ENCODE results near the gene NTF4.

The NTF4 gene

DNA sequence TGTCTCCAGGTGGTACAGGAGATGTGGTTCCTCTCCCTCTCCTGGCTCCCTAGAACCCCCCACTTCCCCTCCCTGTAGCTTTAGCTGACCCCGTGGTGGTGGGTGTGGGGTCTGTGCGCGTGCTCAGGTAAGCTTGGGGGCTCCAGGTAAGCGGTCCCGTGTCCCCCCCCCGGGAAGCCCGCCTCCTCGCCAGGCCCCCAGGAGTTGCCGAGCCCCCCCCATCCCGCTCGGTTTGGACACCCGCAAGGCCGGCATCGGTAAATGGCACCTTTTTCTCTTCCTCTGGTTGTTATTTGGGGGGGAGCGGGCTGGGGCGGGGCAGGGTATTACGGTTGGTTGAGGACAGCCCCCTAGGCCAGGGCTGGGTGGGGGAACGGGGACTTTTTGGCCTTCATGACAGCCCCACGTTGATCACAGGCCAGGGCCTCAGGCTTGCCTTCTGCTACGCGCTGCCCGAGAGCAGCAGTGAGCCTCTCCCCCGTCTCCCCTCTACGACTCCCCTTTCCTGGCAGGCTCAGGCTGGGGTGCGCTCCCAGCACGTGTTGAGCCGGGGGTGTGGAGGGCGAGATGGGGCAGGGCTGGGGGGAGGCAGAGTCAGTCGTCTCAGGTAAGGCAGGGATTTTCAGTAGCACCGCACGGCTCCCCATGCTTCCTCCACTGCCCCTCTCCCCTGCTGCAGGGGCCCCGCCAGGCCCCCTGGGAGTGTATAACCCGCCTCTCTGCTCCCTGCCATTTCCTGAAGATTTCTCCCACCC is 38.9 kb upstream of the NTF4 start:
- Mint-ChIP-seq H3K9me3 (no peaks in the 10 kb centered on the region), H3K27me3 (ENCODE audit: low read depth) (no peaks in the 10 kb centered on the region), H3K4me3 (peak overlapping the region in 1 of 3 experiments; percentile 54), H3K27ac (peak overlapping the region in 1 of 3 experiments; percentile 89), H3K36me3 (ENCODE audit: low read depth) (peaks cover 66% of the 10 kb centered on the region), H3K4me1 (peaks cover 12% of the 10 kb centered on the region)
- TF ChIP-seq, protein P1, sequence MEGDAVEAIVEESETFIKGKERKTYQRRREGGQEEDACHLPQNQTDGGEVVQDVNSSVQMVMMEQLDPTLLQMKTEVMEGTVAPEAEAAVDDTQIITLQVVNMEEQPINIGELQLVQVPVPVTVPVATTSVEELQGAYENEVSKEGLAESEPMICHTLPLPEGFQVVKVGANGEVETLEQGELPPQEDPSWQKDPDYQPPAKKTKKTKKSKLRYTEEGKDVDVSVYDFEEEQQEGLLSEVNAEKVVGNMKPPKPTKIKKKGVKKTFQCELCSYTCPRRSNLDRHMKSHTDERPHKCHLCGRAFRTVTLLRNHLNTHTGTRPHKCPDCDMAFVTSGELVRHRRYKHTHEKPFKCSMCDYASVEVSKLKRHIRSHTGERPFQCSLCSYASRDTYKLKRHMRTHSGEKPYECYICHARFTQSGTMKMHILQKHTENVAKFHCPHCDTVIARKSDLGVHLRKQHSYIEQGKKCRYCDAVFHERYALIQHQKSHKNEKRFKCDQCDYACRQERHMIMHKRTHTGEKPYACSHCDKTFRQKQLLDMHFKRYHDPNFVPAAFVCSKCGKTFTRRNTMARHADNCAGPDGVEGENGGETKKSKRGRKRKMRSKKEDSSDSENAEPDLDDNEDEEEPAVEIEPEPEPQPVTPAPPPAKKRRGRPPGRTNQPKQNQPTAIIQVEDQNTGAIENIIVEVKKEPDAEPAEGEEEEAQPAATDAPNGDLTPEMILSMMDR (IDR thresholded peaks at IDR 0.05; ENCODE audit: unreplicated experiment in 3 of 3), result no peak

DNA sequence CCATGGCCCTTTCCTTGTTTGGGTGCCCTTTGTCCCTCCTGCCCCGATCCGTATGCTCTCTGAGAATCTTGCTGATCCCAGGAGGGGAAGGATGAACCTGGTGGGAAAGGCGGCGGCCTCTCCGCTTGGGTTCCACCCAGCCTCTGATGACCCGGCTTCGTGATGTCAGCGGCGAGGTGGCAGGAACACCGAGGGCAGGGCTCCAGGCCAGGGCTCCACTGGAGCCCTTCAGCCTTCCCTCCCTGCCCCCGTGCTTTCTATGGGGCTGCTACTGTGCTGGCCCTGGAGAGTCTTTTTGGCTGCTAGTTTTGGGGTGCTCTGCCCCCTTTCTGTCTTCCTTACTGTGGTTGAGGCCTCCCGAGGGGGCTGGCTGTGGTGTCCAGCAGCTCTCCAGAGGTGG is 37.7 kb upstream of the NTF4 start:
- no peak overlapping the region for H3K4me3 Mint-ChIP-seq
- H3K27me3 Mint-ChIP-seq (ENCODE audit: low read depth), result no peaks in the 10 kb centered on the region
- H3K36me3 Mint-ChIP-seq (ENCODE audit: low read depth), result peaks cover 72% of the 10 kb centered on the region
- peak overlapping the region in 1 of 3 experiments; percentile 81 for H3K27ac Mint-ChIP-seq
- no peaks in the 10 kb centered on the region for H3K9me3 Mint-ChIP-seq
- TF ChIP-seq, protein P1 (IDR thresholded peaks at IDR 0.05; ENCODE audit: unreplicated experiment in 3 of 3), result no peak
- peaks cover 12% of the 10 kb centered on the region for H3K4me1 Mint-ChIP-seq

DNA sequence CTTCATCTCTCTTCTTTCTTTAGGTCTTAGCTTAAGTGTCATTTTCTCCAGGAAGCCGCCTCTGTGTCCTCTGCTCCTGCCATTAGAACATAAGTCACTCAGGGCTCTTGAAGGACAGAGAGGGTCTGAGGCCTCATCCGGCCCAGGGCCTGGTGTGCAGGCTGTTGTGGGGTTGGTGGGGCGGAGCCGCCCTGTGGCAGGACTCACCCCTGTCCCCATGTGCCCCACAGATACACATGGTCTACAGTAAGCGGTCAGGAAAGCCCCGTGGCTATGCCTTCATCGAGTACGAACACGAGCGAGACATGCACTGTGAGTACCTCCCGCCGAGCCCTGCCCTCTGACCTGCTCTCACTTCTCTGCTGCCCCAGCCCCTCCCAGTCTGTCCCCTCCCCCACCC is 36.5 kb upstream of the NTF4 start:
- peaks cover 63% of the 10 kb centered on the region for H3K36me3 Mint-ChIP-seq (ENCODE audit: low read depth)
- no peaks in the 10 kb centered on the region for H3K27me3 Mint-ChIP-seq (ENCODE audit: low read depth)
- peak overlapping the region in 1 of 3 experiments; percentile 22 for H3K27ac Mint-ChIP-seq
- no peak overlapping the region for H3K4me3 Mint-ChIP-seq
- no peaks in the 10 kb centered on the region for H3K9me3 Mint-ChIP-seq
- TF ChIP-seq, protein P1 (IDR thresholded peaks at IDR 0.05; ENCODE audit: unreplicated experiment in 3 of 3), result no peak
- H3K4me1 Mint-ChIP-seq, result peaks cover 12% of the 10 kb centered on the region

DNA sequence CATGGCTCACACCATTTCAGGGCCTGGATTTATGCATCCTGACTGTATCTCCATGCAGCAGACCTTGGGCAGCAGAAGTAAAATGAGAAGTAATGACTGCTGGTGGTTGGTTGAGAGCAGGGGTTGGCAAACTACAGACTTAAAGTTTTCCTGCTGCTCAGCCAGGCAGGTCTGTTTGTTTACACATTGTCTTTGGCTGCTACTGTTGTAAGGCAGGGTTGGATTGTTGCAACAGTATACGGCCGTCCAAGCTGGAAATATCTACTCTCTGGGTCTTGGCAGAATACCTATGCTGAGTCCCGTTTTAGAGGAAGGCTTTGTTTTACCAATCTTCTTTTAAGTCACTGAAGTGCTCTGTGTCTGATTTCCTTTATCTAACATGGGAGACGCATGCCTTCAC is 34.2 kb upstream of the NTF4 start:
- peaks cover 15% of the 10 kb centered on the region for H3K4me1 Mint-ChIP-seq
- H3K27me3 Mint-ChIP-seq (ENCODE audit: low read depth), result no peaks in the 10 kb centered on the region
- TF ChIP-seq, protein P1 (IDR thresholded peaks at IDR 0.05; ENCODE audit: unreplicated experiment in 3 of 3), result no peak
- no peak overlapping the region for H3K27ac Mint-ChIP-seq
- H3K9me3 Mint-ChIP-seq, result no peaks in the 10 kb centered on the region
- no peak overlapping the region for H3K4me3 Mint-ChIP-seq
- H3K36me3 Mint-ChIP-seq (ENCODE audit: low read depth), result peaks cover 71% of the 10 kb centered on the region

GRCh38 chr19:49097453-49098288 is 33.1 kb upstream of the NTF4 start:
- no peak overlapping the region for H3K27ac Mint-ChIP-seq
- TF ChIP-seq, protein P1 (IDR thresholded peaks at IDR 0.05; ENCODE audit: unreplicated experiment in 3 of 3), result peak; percentile 98 to 100 (median 99)
- H3K27me3 Mint-ChIP-seq (ENCODE audit: low read depth), result no peaks in the 10 kb centered on the region

More at GRCh38 chr19:49097453-49098288, 33.1 kb upstream of the NTF4 start:
- no peaks in the 10 kb centered on the region for H3K9me3 Mint-ChIP-seq
- H3K36me3 Mint-ChIP-seq (ENCODE audit: low read depth), result peaks cover 73% of the 10 kb centered on the region
- no peak overlapping the region for H3K4me3 Mint-ChIP-seq
- peaks cover 14% of the 10 kb centered on the region for H3K4me1 Mint-ChIP-seq

Data from nephron (organoid).